Measurements from ENCODE around the gene BICDL1.

GRCh38 chr12:120102189-120103043, 113.4 kb downstream of the BICDL1 start:
- TF ChIP-seq CTCF (conservative IDR thresholded peaks at IDR 0.05) (no peak), EZH2 (IDR thresholded peaks at IDR 0.05; ENCODE audit: low read depth) (no peak)

Measured in PC-9 (cell line).